NCI-H2196 (cell line): ENCODE measurements around the gene LRRC52.

ENCODE experiments used
- DNase-seq: peaks from one replicate; lab custom pipeline; 2025; ENCODE audit not compliant: unreplicated experiment; lab: John Stamatoyannopoulos, UW

LRRC52 gene

DNA sequence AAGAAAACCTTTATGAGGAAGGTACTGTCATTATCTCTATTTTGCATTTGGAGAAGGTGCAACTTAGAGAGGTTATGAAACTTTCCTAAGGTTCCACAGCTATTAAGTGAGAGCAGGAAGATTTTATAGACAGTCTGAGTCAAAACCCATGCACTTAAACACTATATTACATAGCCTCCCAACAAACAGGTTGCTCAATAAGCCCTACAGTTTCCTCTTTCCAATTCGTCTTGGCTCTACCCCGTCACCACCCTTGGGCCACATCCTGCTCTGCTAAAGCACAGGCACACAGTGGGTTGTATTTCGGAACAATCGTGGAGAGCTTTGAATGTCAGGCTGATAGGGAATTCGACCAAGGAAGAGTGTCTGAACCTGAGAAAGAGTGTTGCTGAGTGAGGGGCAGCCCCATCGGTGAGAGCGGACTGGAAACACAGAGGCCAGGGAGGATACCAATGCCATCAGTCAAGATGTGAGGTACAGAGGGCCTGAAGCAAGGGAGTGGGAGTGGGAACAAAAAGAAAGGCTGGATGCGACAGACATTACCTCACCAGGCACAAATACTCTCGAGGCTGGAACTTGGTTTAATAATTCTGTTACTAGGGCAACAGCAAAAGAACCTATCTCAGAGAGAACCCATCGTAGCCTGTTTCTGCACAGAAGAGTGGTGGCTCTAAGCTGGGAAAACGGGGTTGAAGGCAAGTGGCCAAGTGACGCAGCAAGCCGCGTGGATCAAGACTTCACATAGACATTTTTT lies 6.3 kb upstream of the LRRC52 start:
- DNase-seq = no peak

DNA sequence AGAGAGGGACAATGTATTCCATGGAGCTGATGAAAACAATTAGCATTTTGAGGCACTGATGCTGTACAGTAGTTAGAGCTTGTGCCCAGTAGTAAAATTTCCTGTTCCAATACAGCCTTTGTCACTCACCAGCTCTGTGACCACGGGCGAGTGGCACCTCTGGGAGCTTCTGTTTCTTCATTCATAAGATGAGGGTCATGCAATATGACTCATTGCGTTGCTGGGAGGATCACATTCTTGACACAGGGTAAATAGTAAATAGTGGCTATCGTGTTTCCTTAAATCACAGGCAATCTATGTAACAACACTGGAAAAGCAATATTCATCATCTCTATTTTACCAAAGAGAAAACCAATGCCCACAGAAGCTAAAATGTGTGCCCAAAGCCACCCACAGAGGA lies 4.5 kb upstream of the LRRC52 start:
- DNase-seq = no peak

DNA sequence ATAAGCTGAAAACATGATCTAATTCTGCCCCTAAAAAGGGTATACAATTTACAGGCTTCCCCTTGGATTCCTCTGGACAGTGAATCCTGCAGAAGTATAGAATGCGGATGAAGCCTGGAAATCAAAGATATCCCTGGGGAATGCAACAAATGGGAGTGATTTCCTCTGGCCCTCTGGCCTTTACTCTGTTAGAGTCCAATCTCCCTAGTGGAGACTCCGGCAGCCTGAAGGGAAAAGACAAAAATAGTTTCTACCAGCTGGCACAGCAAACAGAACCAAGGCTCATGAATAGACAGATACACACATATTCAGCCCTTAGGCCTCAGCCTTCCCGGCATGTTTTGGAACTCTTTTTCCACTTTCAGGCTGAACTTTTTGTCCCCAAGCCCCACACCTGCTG lies 3.9 kb upstream of the LRRC52 start:
- DNase-seq = no peak

DNA sequence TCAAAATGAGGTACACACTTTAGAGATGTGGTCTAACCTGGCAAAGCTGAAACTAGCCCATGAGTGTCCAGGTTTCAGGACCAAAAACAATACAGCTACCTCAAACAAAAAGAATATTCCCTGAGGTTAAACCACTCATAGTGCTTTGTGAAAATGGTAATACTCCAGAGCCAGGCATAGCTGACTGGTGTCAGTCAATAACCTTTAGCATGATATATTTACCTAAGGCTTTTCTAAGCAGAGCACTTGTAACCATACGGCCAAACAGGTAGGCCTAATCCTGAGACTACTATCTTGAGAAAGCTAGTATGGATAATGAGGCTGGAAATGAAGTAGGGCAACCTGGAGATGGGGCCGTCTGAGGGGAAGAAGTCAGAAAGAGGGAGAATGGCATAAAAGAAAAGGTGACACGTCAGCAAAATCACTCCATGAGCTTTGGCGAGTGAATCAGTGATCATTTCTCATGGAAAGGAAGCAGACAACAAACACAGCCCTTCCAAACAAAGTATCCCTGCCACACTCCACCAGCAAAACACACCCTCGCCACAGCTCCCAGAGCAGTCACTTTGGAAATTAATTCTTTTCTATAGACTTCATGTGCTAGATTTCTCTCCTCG lies 1.7 kb upstream of the LRRC52 start:
- DNase-seq = no peak

DNA sequence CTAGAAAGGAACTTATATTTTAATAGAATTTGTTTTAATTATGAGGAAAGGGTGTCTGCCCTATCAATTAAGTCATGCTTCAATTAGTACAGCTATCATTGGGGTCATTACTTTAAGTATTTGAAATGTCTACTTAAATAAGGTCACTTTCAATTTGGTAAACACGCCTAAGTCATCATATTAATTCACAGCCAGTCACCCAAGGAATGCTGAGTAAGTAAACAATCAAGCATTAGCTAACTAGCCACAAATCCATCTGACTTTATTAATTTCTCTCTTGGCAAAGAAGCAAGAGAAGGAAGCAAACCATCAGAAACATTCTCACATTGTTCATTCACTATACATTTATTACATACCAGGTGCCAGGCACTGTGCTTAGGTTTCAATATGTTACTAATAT lies 1.2 kb upstream of the LRRC52 start:
- DNase-seq = no peak

DNA sequence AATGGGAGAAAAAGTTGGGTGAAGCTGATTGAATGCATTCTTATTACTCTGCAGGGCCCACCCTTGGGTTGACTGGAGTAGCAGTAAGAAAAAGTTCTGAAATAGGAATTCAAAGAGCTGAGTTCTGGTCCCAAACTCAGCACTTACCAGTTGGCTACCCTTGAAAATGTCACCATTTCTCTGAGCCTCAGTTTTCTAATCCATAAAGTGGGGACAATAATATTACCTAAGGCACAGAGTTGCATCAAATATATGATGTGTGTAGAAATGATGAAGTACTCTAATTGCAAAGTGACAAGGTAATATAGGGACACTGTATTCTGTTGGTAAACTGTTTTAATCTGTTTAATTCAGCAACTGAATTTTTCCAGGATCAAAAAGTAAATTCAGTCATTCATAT lies 1.2 kb downstream of the LRRC52 start:
- no peak for DNase-seq

DNA sequence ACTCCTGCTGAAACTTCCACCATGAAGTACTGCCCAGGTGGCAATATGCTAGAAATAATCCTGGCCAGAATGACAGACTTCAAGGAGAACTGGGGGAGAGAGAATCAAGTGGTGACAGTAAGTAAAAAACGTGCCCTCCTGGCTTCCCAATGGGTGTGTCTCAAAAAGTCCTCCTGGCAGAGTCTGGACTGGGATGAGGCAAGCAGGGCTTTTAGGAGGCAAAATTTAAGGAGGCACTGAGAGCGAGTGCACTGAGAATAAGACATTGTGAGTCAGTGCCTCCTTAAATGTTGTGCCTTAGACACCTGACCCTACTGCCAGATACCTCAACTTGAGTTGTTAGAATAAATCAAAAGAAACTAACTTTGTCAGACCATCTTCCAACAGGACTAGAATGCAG lies 2.2 kb downstream of the LRRC52 start:
- DNase-seq = no peak

DNA sequence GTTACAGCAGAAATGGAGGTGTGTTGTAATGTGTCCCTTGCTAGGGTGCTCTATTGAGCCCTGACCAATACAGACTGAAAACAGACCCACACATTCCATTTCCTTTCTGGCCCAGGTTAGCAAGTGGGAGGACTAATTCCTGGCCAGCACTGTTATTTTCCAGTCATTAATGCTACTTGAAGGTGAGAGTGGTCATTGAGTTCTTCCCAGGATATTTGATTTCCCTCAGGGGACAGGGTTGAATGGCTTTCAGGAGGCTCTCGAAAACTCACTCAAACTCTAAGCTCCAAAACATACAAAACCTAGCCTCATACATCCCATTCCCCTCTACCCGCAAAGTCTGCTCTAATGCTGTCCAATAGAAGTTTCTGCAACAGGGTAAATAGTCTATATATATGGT lies 6.2 kb downstream of the LRRC52 start:
- DNase-seq = no peak

DNA sequence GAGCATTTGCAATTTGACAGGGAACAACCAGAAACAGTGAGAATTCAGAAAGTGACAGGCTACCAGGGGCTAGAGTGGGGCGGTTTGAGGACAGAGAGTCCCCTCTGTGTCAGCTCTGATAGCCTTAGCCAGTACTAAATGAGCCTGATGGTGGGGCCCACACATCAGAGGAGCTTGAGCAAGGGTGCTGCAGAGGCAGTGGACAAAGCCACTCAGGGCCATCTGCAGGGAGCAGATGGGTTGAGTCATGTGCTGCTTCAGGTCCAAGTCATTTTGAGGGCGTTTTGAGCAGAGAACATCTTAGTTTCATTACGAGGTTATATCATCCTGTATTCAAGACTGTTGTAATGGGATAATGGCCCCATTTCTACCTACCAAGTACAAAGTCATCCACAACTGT lies 7.7 kb downstream of the LRRC52 start:
- no peak for DNase-seq

DNA sequence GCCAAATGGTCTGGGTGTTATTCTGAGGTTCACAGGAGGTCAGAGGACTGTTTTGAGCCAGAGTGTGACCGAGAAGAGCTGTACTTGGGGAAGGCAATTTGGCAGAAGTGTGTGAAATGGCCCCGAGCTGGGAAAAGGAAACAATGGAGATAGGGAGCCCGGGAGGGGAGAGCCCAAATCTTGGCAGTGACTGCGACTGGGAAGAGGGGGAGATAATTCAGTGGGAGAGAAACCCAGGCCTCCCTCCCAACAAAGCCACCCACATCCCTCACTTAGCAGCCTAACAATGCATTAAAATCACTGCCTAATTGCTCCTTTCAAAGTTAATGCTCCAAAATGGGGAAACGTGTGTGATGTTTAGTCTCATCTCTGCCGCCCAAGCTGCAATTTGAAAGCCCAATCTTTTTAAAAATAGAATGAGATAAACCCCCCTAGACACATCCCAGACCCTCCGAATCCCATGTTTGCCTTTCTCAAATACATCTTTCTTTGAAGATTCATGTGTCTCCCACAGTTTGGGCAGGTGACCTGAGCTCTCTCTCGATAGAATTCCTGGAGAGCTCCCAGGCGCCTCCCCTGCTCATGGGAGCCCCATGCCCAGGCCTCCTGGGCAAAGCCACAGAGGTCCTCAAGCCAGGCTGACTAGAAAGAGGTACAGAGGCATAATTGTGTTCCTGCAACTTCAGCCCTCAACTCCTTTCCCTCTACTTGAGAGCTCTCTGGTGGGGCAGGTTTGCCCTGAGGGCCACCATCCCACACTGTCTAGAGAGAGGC lies 17.3 kb downstream of the LRRC52 start:
- no peak for DNase-seq

DNA sequence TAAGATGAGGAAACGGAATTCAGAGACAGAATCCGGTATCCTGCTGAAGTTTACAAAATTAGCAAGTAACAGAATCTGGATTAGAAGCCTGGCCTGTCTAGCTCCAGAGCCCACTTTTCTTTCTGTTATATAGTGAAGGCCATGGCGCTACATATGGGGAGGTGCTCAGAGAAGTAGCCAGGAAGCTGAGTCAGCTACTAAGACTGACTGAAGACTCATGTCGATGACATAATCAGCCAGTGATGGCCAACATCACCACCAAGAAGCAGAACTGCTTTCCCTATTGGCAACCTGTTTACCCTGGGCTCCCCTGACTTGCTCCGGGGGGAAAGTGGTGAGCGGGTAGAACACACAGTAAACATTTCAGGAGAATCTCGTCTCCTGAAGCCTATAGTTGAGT lies 18.8 kb downstream of the LRRC52 start:
- no peak for DNase-seq

DNA sequence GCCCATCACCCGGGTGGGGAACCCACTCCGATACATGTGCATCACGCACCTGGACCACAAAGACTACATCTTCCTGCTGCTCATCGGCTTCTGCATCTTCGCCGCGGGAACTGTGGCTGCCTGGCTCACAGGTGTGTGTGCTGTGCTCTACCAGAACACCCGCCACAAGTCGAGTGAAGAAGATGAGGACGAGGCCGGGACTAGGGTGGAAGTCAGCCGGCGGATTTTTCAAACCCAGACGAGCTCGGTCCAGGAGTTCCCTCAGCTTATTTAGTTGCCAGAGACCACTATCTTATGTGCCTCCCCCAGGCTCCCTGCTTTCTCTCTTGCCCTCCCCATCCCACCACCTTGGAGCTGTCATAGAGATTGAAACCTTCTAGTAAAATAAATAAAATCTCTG lies 19.8 kb downstream of the LRRC52 start:
- DNase-seq = no peak

DNA sequence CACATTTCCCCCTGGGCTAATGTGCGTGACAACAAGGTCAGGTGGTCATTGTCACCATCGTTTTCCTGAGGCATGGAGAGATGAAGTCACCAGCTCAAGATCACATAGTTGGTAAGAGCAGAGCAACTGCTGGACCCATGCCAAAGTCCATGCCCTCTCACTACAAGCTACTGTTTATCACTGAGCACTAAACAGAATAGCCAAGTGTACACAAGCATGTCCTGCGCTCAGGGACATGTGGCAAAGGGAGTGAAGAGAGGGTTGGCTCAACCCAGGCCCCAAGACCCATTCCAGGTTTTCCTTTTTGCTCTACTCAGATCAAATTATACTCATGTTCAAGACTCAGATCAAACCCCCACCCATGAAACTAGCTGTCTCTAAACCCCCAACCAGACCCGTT lies 20.8 kb downstream of the LRRC52 start:
- peak; percentile 8 for DNase-seq

DNA sequence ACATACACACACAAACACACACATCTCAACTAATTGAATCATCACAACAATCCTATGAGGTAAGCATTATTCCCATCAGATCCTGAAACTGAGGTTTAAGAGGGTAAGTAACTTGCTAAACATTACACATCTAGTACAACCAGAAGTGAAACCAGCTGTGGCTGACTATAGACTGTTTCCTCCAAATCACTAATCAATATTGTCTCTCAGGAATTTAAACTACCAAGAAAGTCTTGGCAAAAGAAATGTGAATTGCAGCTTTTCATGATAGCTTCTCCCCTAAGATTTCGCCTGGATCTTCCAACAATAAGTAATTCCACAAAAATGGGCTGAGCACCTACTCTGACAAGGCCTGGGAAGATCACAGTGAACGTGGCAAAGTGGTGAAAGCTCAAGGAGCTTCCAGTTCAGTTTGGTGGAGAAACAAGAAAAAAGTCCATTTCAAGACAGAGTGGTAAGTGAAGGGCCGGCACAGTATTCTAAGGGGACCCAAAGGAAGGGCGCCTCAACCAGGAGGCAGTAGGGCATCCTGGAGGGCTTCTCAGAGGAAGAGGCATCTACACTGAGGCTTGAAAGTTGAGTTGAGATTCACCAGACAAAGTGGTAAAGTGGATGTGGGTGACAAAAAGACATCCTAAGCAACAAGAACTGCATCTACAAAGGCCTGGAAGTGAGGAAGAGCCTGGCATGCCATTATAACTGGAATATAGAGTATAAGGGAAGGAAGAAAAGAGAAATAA lies 22.1 kb downstream of the LRRC52 start:
- DNase-seq = no peak

DNA sequence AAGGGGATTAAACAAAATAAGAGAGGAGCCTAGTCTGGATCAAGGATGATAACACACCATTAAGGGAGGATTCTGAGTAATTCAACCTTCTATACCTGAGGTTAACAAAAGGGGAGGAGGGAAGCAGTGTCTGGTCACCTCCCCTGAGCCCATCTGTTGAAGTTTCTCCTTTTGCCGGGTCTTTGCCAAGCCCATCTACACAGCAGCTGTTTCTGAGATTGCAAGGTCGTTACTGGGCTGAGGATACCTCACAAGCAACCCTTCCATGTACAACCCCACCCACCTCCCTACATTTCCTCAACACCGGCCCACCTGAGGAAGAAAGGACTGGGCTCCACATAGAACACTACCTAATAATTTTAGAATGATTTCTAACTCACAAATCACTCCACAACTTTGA lies 26.3 kb downstream of the LRRC52 start:
- no peak for DNase-seq

DNA sequence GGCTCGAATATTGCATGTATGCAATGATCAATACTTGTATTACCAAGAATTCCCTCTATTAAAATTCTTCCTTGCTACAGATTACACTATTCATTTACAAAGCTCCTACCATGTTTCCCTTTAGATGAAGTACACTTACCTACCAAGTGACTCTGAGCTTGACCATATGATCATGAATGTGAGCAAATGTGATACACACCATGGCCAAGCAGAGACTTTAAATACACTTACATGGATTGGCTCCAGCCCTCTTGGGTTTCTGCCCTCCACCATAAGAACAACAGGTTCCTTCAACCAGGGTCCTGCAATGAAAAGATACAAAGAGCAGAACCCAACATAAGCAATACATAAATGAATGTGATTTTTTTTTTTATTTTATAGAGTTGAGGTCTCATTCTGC lies 30.0 kb downstream of the LRRC52 start:
- no peak for DNase-seq

DNA sequence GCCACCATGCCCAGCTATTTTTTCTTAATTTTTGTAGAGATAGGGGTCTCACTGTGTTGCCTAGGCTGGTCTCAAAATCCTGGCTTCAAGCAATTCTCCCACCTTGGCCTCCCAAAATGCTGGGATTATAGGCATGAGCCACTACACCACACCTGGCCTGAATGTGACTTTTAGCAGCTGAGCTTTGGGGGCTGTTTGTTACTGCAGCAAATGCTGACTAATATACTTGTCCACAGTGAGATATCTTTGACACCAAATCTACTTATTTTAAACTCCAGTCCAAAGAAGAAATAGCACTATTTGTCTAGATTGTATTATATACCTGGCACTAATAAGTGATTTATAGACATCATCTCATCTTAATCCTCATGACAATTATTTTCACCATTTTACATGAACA lies 30.5 kb downstream of the LRRC52 start:
- no peak for DNase-seq

DNA sequence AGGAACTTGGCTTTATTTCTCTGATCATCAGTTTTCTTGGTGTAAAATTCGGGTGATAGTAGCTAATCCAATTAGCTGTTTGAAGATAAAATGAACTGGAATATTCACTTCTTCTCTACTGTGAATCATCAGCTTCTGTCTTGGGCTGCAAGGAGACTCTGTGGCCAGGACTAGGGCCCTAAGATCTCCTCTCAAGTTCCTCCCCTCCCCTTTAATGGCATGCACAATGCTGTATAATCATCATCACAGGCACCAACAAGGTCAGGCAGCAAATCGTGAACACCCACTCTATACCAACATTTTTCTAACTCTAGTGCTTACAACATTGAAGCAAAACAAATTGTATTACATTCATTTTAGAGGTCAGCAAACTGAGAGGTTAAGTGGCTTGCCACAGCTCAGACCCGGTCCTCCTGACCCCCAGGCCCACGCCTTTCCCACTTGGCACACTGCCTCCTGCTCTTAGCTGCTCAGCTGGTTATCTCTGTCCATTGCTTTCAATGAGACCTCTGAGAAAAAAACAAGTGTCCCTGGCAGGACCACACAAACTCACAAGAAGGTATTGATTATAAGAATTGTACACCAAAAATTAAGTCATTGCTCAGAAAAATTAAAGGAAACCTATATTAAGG lies 31.8 kb downstream of the LRRC52 start:
- DNase-seq = no peak

DNA sequence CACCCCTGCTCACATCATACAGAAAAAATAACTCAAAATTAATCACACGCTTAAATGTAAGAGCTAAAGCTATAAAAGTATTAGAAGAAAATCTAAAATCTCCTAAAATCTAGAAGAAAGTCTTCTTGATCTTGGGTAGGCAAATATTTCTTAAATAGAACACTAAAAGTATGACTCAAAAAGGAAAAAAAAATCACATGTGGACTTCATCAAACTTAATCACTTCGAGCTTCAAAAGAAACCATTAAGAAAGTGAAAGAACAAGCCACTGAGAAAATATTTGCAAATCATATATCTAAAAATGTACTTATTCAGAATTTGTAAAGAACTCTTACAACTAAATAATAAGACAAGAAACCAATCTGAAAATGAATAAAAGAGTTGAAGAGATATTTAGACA lies 32.7 kb downstream of the LRRC52 start:
- no peak for DNase-seq

DNA sequence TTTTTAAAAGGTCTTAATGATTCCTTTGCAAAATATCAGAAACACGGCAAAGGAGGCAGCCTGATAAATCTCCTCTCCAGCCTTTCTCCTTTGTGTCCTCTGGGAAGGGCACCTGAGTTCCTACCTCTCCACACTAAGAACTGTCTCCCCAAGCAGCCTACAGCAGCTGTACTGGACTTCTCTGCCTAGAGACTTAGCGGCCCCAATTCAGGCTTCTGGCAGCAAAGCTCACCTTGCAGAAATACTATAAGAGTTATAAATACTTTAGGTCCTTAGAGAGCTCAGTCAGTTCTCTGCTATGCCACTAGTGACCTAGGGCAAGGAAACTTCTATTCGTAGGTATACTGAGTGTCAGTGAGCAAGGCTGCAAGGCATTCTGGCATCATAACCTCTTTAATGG lies 33.9 kb downstream of the LRRC52 start:
- DNase-seq = no peak
